HEK293 (cell line): ENCODE results near the gene ANKRD9.

ENCODE experiments used
- BCL11A ChIP-seq: fragments of 450-650 bp; formaldehyde crosslinking; IDR thresholded peaks from 2 replicates; pipeline ENCODE4 v1.5.1; 2016; ENCODE audit warnings: low read depth, missing biosample characterization, missing genetic modification characterization
- EGR2 ChIP-seq: fragments of 450-650 bp; formaldehyde crosslinking; IDR thresholded peaks from 2 replicates; pipeline ENCODE4 v1.5.1; 2016; ENCODE audit warnings: low read depth, missing biosample characterization, missing genetic modification characterization
- FEZF1 ChIP-seq: fragments of 450-650 bp; formaldehyde crosslinking; IDR thresholded peaks from 2 replicates; pipeline ENCODE4 v1.5.1; 2016; ENCODE audit warnings: missing biosample characterization, missing genetic modification characterization
- KLF1 ChIP-seq: fragments of 450-650 bp; formaldehyde crosslinking; IDR thresholded peaks from 2 replicates; pipeline ENCODE4 v1.5.1; 2016; ENCODE audit warnings: missing biosample characterization, missing genetic modification characterization
- KLF16 ChIP-seq: fragments of 450-650 bp; formaldehyde crosslinking; IDR thresholded peaks from 2 replicates; pipeline ENCODE4 v1.5.1; 2017; ENCODE audit warnings: missing biosample characterization, missing genetic modification characterization
- KLF17 ChIP-seq: fragments of 450-650 bp; formaldehyde crosslinking; IDR thresholded peaks from 2 replicates; pipeline ENCODE4 v1.5.1; 2016; ENCODE audit warnings: missing biosample characterization, missing genetic modification characterization
- MEIS1 ChIP-seq: sonication (generic); formaldehyde crosslinking; IDR thresholded peaks from 2 replicates; pipeline ENCODE4 v1.8.1; 2022; ENCODE audit warnings: missing genetic modification reagents, mild to moderate bottlenecking, borderline replicate concordance
- MYNN ChIP-seq: fragments of 450-650 bp; formaldehyde crosslinking; IDR thresholded peaks from 2 replicates; pipeline ENCODE4 v1.5.1; 2016; ENCODE audit warnings: missing biosample characterization, missing genetic modification characterization, borderline replicate concordance
- SP2 ChIP-seq: fragments of 450-650 bp; formaldehyde crosslinking; IDR thresholded peaks from 2 replicates; pipeline ENCODE4 v1.5.1; 2016; ENCODE audit warnings: missing biosample characterization, missing genetic modification characterization
- ZBTB10 ChIP-seq: fragments of 450-650 bp; formaldehyde crosslinking; IDR thresholded peaks from 2 replicates; pipeline ENCODE4 v1.5.1; 2016; ENCODE audit warnings: missing biosample characterization, missing genetic modification characterization
- ZBTB48 ChIP-seq: fragments of 450-650 bp; formaldehyde crosslinking; IDR thresholded peaks from 2 replicates; pipeline ENCODE4 v1.5.1; 2016; ENCODE audit warnings: missing biosample characterization, missing genetic modification characterization
- ZNF202 ChIP-seq: fragments of 450-650 bp; formaldehyde crosslinking; IDR thresholded peaks from 2 replicates; pipeline ENCODE4 v1.5.1; 2016; ENCODE audit warnings: missing biosample characterization, missing genetic modification characterization, borderline replicate concordance
- ZNF211 ChIP-seq: fragments of 450-650 bp; formaldehyde crosslinking; IDR thresholded peaks from 2 replicates; pipeline ENCODE4 v1.5.1; 2016; ENCODE audit warnings: low read depth, missing biosample characterization, missing genetic modification characterization
- ZNF23 ChIP-seq: fragments of 450-650 bp; formaldehyde crosslinking; IDR thresholded peaks from 2 replicates; pipeline ENCODE4 v1.5.1; 2016; ENCODE audit warnings: missing biosample characterization, missing genetic modification characterization, borderline replicate concordance
- ZNF280D ChIP-seq: fragments of 450-650 bp; formaldehyde crosslinking; IDR thresholded peaks from 2 replicates; pipeline ENCODE4 v1.5.1; 2016; ENCODE audit warnings: missing biosample characterization, missing genetic modification characterization
- ZNF302 ChIP-seq: fragments of 450-650 bp; formaldehyde crosslinking; IDR thresholded peaks from 2 replicates; pipeline ENCODE4 v1.5.1; 2016; ENCODE audit warnings: missing biosample characterization, missing genetic modification characterization, low read depth
- ZNF311 ChIP-seq: fragments of 450-650 bp; formaldehyde crosslinking; IDR thresholded peaks from 2 replicates; pipeline ENCODE4 v1.5.1; 2017; ENCODE audit warnings: missing biosample characterization, missing genetic modification characterization, borderline replicate concordance
- ZNF394 ChIP-seq: fragments of 450-650 bp; formaldehyde crosslinking; IDR thresholded peaks from 2 replicates; pipeline ENCODE4 v1.5.1; 2016; ENCODE audit warnings: missing biosample characterization, missing genetic modification characterization, mild to moderate bottlenecking, moderate library complexity, borderline replicate concordance
- ZNF423 ChIP-seq: fragments of 450-650 bp; formaldehyde crosslinking; IDR thresholded peaks from 2 replicates; pipeline ENCODE4 v1.5.1; 2016; ENCODE audit warnings: missing biosample characterization, missing genetic modification characterization
- ZNF48 ChIP-seq: fragments of 450-650 bp; formaldehyde crosslinking; IDR thresholded peaks from 2 replicates; pipeline ENCODE4 v1.5.1; 2016; ENCODE audit warnings: missing biosample characterization, missing genetic modification characterization
- ZNF521 ChIP-seq: fragments of 450-650 bp; formaldehyde crosslinking; IDR thresholded peaks from 2 replicates; pipeline ENCODE4 v1.5.1; 2017; ENCODE audit warnings: missing biosample characterization, mild to moderate bottlenecking, missing genetic modification characterization
- ZNF639 ChIP-seq: fragments of 450-650 bp; formaldehyde crosslinking; IDR thresholded peaks from 2 replicates; pipeline ENCODE4 v1.5.1; 2016; ENCODE audit warnings: missing biosample characterization, missing genetic modification characterization
- ZNF707 ChIP-seq: fragments of 450-650 bp; formaldehyde crosslinking; IDR thresholded peaks from 2 replicates; pipeline ENCODE4 v1.5.1; 2016; ENCODE audit warnings: missing biosample characterization, missing genetic modification characterization
- ZNF785 ChIP-seq: fragments of 450-650 bp; formaldehyde crosslinking; IDR thresholded peaks from 2 replicates; pipeline ENCODE4 v1.5.1; 2016; ENCODE audit warnings: missing biosample characterization, missing genetic modification characterization
- ZNF791 ChIP-seq: fragments of 450-650 bp; formaldehyde crosslinking; IDR thresholded peaks from 2 replicates; pipeline ENCODE4 v1.5.1; 2016; ENCODE audit warnings: missing biosample characterization, missing genetic modification characterization
- ZNF837 ChIP-seq: fragments of 450-650 bp; formaldehyde crosslinking; IDR thresholded peaks from 2 replicates; pipeline ENCODE4 v1.5.1; 2016; ENCODE audit warnings: missing biosample characterization, missing genetic modification characterization
- ZSCAN5A ChIP-seq: fragments of 450-650 bp; formaldehyde crosslinking; IDR thresholded peaks from 2 replicates; pipeline ENCODE4 v1.5.1; 2016; ENCODE audit warnings: missing biosample characterization, missing genetic modification characterization
- TF ChIP-seq, protein P1 (sequence below): fragments of 450-650 bp; formaldehyde crosslinking; IDR thresholded peaks from 2 replicates; pipeline ENCODE4 v1.5.1; 2017; ENCODE audit warnings: missing biosample characterization, missing genetic modification characterization

Gene ANKRD9

DNA sequence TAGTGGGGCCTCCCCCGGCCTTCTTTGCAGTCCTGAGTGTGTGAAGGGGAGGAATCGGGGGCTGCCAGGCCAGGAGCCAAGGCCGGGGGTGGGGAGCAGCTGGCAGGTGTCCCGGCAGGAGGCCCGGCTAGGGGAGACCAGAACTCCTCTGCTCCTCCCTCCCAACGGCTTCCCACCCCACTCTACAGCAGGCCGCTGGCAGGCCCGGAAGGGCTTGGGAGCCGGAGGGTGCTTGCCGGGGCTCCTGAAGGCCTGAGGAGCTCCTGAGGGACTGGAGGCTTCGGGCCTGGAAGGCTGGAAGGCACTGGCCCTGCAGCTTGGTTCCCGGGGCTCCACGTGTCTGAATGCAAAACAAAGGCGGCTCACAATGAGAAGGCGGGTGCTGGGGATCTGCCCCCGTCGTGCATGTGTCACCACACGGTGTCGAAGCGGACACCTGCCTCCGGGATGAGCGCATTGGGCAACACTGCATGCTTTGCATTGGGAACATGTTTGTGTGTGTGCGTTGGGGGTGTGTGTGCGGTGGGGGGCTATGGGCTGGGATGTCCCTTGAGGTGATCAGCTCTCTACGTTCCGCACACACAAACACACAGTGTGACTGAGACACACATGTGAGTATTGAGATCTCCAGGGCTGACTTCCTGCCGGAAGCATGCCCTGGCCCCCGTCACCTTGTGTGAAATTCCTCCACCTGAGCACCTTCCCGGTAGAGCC is 30.9 kb upstream of the ANKRD9 start (continued):
- TF ChIP-seq ZSCAN5A (no peak), ZNF707 (tag by site-specific recombination) (no peak), BCL11A (no peak), ZNF302 (tag by site-specific recombination) (no peak), ZBTB10 (no peak), ZNF311 (no peak), ZNF639 (tag by site-specific recombination) (no peak), KLF16 (tag by site-specific recombination) (no peak), ZNF211 (tag by site-specific recombination) (no peak), ZNF423 (tag by site-specific recombination) (no peak), ZNF394 (tag by site-specific recombination) (peak; percentile 77), ZNF521 (tag by site-specific recombination) (no peak), ZNF202 (tag by site-specific recombination) (no peak), ZNF837 (no peak), ZNF23 (no peak), MEIS1 (CRISPR knock-in tag) (no peak), SP2 (tag by site-specific recombination) (no peak), KLF1 (no peak), ZNF785 (tag by site-specific recombination) (no peak), ZBTB48 (tag by site-specific recombination) (no peak), EGR2 (peak; percentile 90), ZNF48 (no peak), FEZF1 (tag by site-specific recombination) (no peak), MYNN (tag by site-specific recombination) (no peak), KLF17 (no peak), ZNF280D (no peak), ZNF791 (no peak)
- TF ChIP-seq, protein P1, sequence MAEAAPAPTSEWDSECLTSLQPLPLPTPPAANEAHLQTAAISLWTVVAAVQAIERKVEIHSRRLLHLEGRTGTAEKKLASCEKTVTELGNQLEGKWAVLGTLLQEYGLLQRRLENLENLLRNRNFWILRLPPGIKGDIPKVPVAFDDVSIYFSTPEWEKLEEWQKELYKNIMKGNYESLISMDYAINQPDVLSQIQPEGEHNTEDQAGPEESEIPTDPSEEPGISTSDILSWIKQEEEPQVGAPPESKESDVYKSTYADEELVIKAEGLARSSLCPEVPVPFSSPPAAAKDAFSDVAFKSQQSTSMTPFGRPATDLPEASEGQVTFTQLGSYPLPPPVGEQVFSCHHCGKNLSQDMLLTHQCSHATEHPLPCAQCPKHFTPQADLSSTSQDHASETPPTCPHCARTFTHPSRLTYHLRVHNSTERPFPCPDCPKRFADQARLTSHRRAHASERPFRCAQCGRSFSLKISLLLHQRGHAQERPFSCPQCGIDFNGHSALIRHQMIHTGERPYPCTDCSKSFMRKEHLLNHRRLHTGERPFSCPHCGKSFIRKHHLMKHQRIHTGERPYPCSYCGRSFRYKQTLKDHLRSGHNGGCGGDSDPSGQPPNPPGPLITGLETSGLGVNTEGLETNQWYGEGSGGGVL (tag by site-specific recombination) = peak; percentile 82
